GM12878 (cell line): ENCODE results near the gene ATXN7L3B. TPM values are rescaled to one million over a fixed set of nuclear protein-coding genes. Genes with fewer than 3 reads are reported as not detected.

ENCODE experiments used
- ATAC-seq: fragments of 200-7000 bp; cut with Tn5 transposase; 3 replicates; pipeline ENCODE4 v1.9.1; 2020; ENCODE audit warnings: mild to moderate bottlenecking, moderate library complexity
- BruUV-seq: library from RNA; stranded (reverse); fragments of 400-500 nt; replicated peaks from 2 replicates; lab custom pipeline; 2021; lab: Mats Ljungman, UMichigan
- CTCF ChIA-PET: fragments of 300-600 bp; sonication (Branson Sonifier 250); formaldehyde crosslinking; extraction: SDS; loops from one replicate; lab custom pipeline; 2021; ENCODE audit warnings: inconsistent platforms; lab: Yijun Ruan, JAX
- POLR2A ChIA-PET: fragments of 350-600 bp; formaldehyde crosslinking; extraction: SDS; loops from one replicate; lab custom pipeline; 2021; ENCODE audit warnings: inconsistent platforms; lab: Charles Lee
- RAD21 ChIA-PET: fragments of 300-600 bp; sonication (Branson Sonifier 250); formaldehyde crosslinking; loops from one replicate; lab custom pipeline; 2023; ENCODE audit warnings: antibody characterized with exemption; ENCODE audit not compliant: unreplicated experiment; lab: Charles Lee
- SMC1A ChIA-PET: fragments of 300-600 bp; sonication (Branson Sonifier 250); formaldehyde crosslinking; loops from one replicate; lab custom pipeline; 2023; ENCODE audit not compliant: unreplicated experiment, uncharacterized antibody; lab: Charles Lee
- DNase-seq: peaks from one replicate; pipeline ENCODE4 v3.0.0-alpha.2; 2011; ENCODE audit warnings: low read depth, low spot score
- FAIRE-seq: peaks from 3 replicates; lab custom pipeline; 2011; peaks lifted over from hg19 to GRCh38; lab: Jason Lieb, UNC
- H2AFZ ChIP-seq: 2 replicates; pipeline ENCODE4 v1.6.0; 2011; ENCODE audit warnings: low read depth, low read length, control low read depth; ENCODE audit not compliant: control insufficient read depth
- H3K27ac ChIP-seq: 2 replicates; pipeline ENCODE4 v1.5.1; 2011; ENCODE audit warnings: control low read depth; ENCODE audit not compliant: control insufficient read depth, insufficient read depth
- H3K27me3 ChIP-seq, 2 experiments: replicated peaks in 1 of 2; 2 replicates each; pipeline versions ENCODE4 v1.6.0 to v1.6.1; 2011; ENCODE audit warnings: low read length in 1 of 2; ENCODE audit not compliant: control insufficient read depth in 2 of 2, insufficient read depth in 2 of 2
- H3K36me3 ChIP-seq, 2 experiments: 2 replicates each; pipeline ENCODE4 v1.5.1; 2011; ENCODE audit warnings: low read length in 1 of 2; ENCODE audit not compliant: control insufficient read depth in 2 of 2, insufficient read depth in 2 of 2
- H3K4me1 ChIP-seq: 2 replicates; pipeline ENCODE4 v1.6.1; 2011; ENCODE audit warnings: mild to moderate bottlenecking, low read length, moderate library complexity, mixed read lengths; ENCODE audit not compliant: control insufficient read depth, insufficient read depth
- H3K4me2 ChIP-seq: 2 replicates; pipeline ENCODE4 v1.6.0; 2011; ENCODE audit warnings: control low read depth; ENCODE audit not compliant: control insufficient read depth, insufficient read depth
- H3K4me3 ChIP-seq: fragments of 200-600 bp; sonication (generic); 2 replicates; pipeline ENCODE4 v1.5.1; 2016
- H3K79me2 ChIP-seq: 2 replicates; pipeline ENCODE4 v1.6.0; 2011; ENCODE audit warnings: low read length; ENCODE audit not compliant: control insufficient read depth, insufficient read depth
- H3K9ac ChIP-seq: 2 replicates; pipeline ENCODE4 v1.8.0; 2011; ENCODE audit warnings: low read length, control low read depth, mixed read lengths; ENCODE audit not compliant: control insufficient read depth, insufficient read depth
- H3K9me3 ChIP-seq: replicated peaks from 3 replicates; pipeline ENCODE4 v1.5.1; 2011; ENCODE audit warnings: mild to moderate bottlenecking, low read length; ENCODE audit not compliant: control insufficient read depth, insufficient read depth
- H4K20me1 ChIP-seq: 2 replicates; pipeline ENCODE4 v1.6.0; 2011; ENCODE audit not compliant: control insufficient read depth, insufficient read depth
- FOXM1 ChIP-seq: IDR thresholded peaks from 2 replicates; pipeline ENCODE4 v1.6.1; 2012; ENCODE audit warnings: low read depth, mild to moderate bottlenecking, inconsistent platforms, low read length, moderate library complexity
- HDAC2 ChIP-seq: fragments of 200-600 bp; sonication (generic); IDR thresholded peaks from 2 replicates; pipeline ENCODE4 v1.6.1; 2017
- KLF5 ChIP-seq: fragments of 450-650 bp; IDR thresholded peaks from 2 replicates; pipeline ENCODE4 v1.6.1; 2014; ENCODE audit warnings: mild to moderate bottlenecking; ENCODE audit not compliant: partially characterized antibody
- MAX ChIP-seq: IDR thresholded peaks from 2 replicates; pipeline ENCODE4 v1.6.1; 2012; ENCODE audit warnings: low read depth, low read length, improper control_type of control experiment
- NKRF ChIP-seq: fragments of 450-650 bp; conservative IDR thresholded peaks from 2 replicates; pipeline ENCODE4 v1.6.1; 2017; ENCODE audit warnings: mild to moderate bottlenecking, moderate library complexity
- NR2C2 ChIP-seq: IDR thresholded peaks from 2 replicates; pipeline ENCODE4 v1.6.1; 2011; ENCODE audit warnings: borderline replicate concordance, low read depth; ENCODE audit not compliant: control insufficient read depth, insufficient read length
- POU2F2 ChIP-seq: IDR thresholded peaks from 3 replicates; pipeline ENCODE4 v1.6.1; 2011; ENCODE audit warnings: low read depth, mild to moderate bottlenecking, low read length, borderline replicate concordance
- ZBTB11 ChIP-seq: fragments of 450-650 bp; formaldehyde crosslinking; IDR thresholded peaks from 2 replicates; pipeline ENCODE4 v1.5.0; 2022; ENCODE audit warnings: mild to moderate bottlenecking, missing genetic modification characterization
- ZNF592 ChIP-seq: fragments of 450-650 bp; IDR thresholded peaks from 2 replicates; pipeline ENCODE4 v1.6.1; 2017; ENCODE audit warnings: mild to moderate bottlenecking, moderate library complexity
- ZNF687 ChIP-seq: fragments of 450-650 bp; IDR thresholded peaks from 2 replicates; pipeline ENCODE4 v1.6.1; 2017; ENCODE audit warnings: mild to moderate bottlenecking, moderate library complexity
- WGBS: methylation state at CpG from one replicate; pipeline ENCODE4 v1.1.6; 2016; ENCODE audit warnings: low lambda C conversion rate; ENCODE audit not compliant: insufficient replicate concordance, insufficient coverage; ENCODE audit errors: missing lambda C conversion rate; 5-methylcytosine and 5-hydroxymethylcytosine counted together
- in situ Hi-C: fragments of 300-500 bp; cut with MboI; formaldehyde crosslinking; loops from 9 replicates; pipeline ENCODE4 v1.14.3; 2018; ENCODE audit warnings: mixed read lengths
- intact Hi-C: fragments of 100-400 bp; cut with micrococcal nuclease; formaldehyde crosslinking; loops from one replicate; pipeline ENCODE4 v1.14.2; 2022; ENCODE audit not compliant: unreplicated experiment
- polyA plus RNA-seq, 11 experiments: library from polyadenylated mRNA; depleted of rRNA in 4 of 11; unstranded in 6 of 11; stranded (reverse) in 5 of 11; fragments of >200 nt; fragmentation: Nextera tagmentation in 4 of 11; fragmentation: Illumina TruSeq in 1 of 11; extraction: Ambion mirVana in 4 of 11; extraction: Trizol in 1 of 11; gene quantifications; 1 replicate in 1 of 11; 2 replicates in 10 of 11; pipeline versions ENCODE4 v1.2.1 to v1.2.3, GENCODE V29; 2011 to 2016; ENCODE audit warnings: inconsistent platforms in 2 of 11, missing spikeins in 2 of 11, low read depth in 1 of 11
- total RNA-seq, 4 experiments: library from RNA; depleted of rRNA in 3 of 4; stranded (reverse); fragments of >200 nt in 3 of 4; fragmentation: Illumina TruSeq in 1 of 4; extraction: Trizol in 1 of 4; gene quantifications; 2 replicates each; pipeline versions ENCODE4 v1.2.1 to v1.2.3, GENCODE V29; 2013 to 2021

ATXN7L3B gene
- total and polyA plus RNA-seq, 10 of the 15 experiments (the other 5 are each of a cell fraction or from before 2014, with no cell fraction given): 6.3 to 36.1 (median 21.7) TPM

GRCh38 chr12:74551291-74551690 is 13.7 kb downstream of the ATXN7L3B start:
- ChIA-PET SMC1A (interaction anchor here (1.2 kb wide), 1 partner anchor 10 kb away, joined by 3 read pairs; no protein-coding TSS in a partner anchor), CTCF (no interaction called here), RAD21 (no interaction called here), POLR2A (no interaction called here)
- Histone ChIP-seq H3K4me1 (no peaks in the 10 kb centered on the region), H3K9ac (no peak overlapping the region), H2AFZ (no peak overlapping the region), H4K20me1 (no peaks in the 10 kb centered on the region), H3K27ac (no peak overlapping the region), H3K9me3 (no peaks in the 10 kb centered on the region), H3K4me3 (no peak overlapping the region), H3K27me3 (no peaks in the 10 kb centered on the region), H3K4me2 (no peak overlapping the region), H3K36me3 (no peaks in the 10 kb centered on the region), H3K79me2 (no peaks in the 10 kb centered on the region)
- in situ Hi-C loops: no loop called here
- ATAC-seq: no peak
- no peak for DNase-seq
- intact Hi-C loops: no loop called here
- no TSS peak for BruUV-seq
- WGBS: 77% methylated on average over 3 of the region's 3 CpGs
- no peak for FAIRE-seq
- TF ChIP-seq POU2F2 (no peak), ZNF687 (no peak), NKRF (no peak), NR2C2 (no peak), ZNF592 (no peak), MAX (no peak), FOXM1 (no peak), HDAC2 (no peak), ZBTB11 (CRISPR knock-in tag) (no peak), KLF5 (no peak)
